Mesothelial cell of epicardium (in vitro differentiated cells): Measurements from ENCODE around the gene CDC42BPG. TPM values are rescaled to one million over a fixed set of nuclear protein-coding genes. Genes with fewer than 3 reads are reported as not detected.

Experiments used
- DNase-seq, 2 experiments: peaks; one replicate each; pipeline ENCODE4 v3.0.0; 2021; ENCODE audit warnings: low spot score in 2 of 2; ENCODE audit not compliant: unreplicated experiment in 2 of 2
- H3K27ac Mint-ChIP-seq: 2 replicates; pipeline ENCODE4 v1.8.0; 2021; ENCODE audit warnings: mixed read lengths
- H3K27me3 Mint-ChIP-seq: 2 replicates; pipeline ENCODE4 v1.8.0; 2021; ENCODE audit warnings: low read depth, mixed read lengths
- H3K36me3 Mint-ChIP-seq: 2 replicates; pipeline ENCODE4 v1.8.0; 2021; ENCODE audit warnings: mixed read lengths
- H3K4me1 Mint-ChIP-seq: 2 replicates; pipeline ENCODE4 v1.8.0; 2021; ENCODE audit warnings: mixed read lengths
- H3K4me3 Mint-ChIP-seq: 2 replicates; pipeline ENCODE4 v1.8.0; 2021; ENCODE audit warnings: mild to moderate bottlenecking, moderate library complexity, mixed read lengths
- H3K9me3 Mint-ChIP-seq: 2 replicates; pipeline ENCODE4 v1.8.0; 2021; ENCODE audit warnings: mixed read lengths
- CTCF ChIP-seq: fragments of 200-600 bp; sonication (generic); IDR thresholded peaks from one replicate; pipeline ENCODE4 v1.5.0; 2021; ENCODE audit warnings: antibody characterized with exemption; ENCODE audit not compliant: unreplicated experiment
- total RNA-seq: library from RNA; stranded (reverse); gene quantifications from 3 replicates; pipeline ENCODE4 v1.2.1, GENCODE V29; 2021

CDC42BPG gene
- total RNA-seq, 1 donor from 2014 or later: 30.1 TPM

GRCh38 chr11:64803846-64804345, 40.6 kb downstream of the CDC42BPG start:
- H3K27me3 Mint-ChIP-seq: no peaks in the 10 kb centered on the region
- no peaks in the 10 kb centered on the region for H3K9me3 Mint-ChIP-seq
- H3K4me3 Mint-ChIP-seq: peak overlapping the region; percentile 88
- H3K4me1 Mint-ChIP-seq: peaks cover 10% of the 10 kb centered on the region
- H3K36me3 Mint-ChIP-seq: peaks cover 13% of the 10 kb centered on the region
- H3K27ac Mint-ChIP-seq: peak overlapping the region; percentile 97
- DNase-seq: no peak
- no peak for TF ChIP-seq CTCF

DNA sequence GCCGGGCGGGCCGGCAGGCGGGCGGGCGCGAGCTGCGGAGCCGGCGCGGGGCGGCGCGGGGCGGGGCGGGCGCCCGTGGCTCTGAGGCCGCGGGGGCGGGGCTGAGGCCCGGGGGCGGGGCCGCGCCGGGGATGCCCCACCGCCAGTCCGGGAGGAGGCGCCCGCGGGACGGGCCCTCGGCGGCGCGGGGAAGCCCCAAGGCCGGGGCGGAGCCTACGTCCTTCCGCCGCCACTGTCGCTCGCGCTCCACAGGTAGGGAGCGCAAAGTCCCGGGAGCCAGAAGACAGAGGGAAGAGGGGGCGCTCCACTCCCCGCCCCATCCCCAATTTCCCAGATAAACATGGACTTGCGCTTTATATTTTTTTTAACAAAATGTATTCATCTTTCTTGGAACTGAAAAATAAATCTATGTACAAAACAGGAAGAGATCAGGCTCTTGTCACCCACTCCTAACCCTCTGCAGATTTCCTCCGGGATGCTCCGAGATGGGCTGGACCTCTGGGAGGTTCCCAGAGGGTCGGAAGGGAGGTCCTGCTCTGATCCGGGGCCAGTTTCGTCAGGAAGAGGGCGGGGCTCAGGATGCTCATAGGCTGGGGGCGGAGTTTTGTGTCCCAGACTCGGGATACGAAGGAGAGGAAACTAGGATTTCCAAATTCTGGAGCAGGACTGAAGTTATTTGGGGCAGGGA, 41.2 kb downstream of the CDC42BPG start, which contains the start of gene MAP4K2:
Gene MAP4K2 (minus strand): TSS at position 57 of the 688 bp plus-strand sequence. CDS start 65 bp downstream, outside the sequence.
- Mint-ChIP-seq H3K9me3 (no peaks in the 10 kb centered on the region), H3K27ac (peak within 1 kb of the TSS; percentile 97), H3K36me3 (peaks cover 13% of the 10 kb centered on the region), H3K4me1 (peaks cover 10% of the 10 kb centered on the region), H3K4me3 (peak within 1 kb of the TSS; percentile 88), H3K27me3 (no peaks in the 10 kb centered on the region)
- DNase-seq: peak; percentile 87 to 91
- no peak for TF ChIP-seq CTCF

DNA sequence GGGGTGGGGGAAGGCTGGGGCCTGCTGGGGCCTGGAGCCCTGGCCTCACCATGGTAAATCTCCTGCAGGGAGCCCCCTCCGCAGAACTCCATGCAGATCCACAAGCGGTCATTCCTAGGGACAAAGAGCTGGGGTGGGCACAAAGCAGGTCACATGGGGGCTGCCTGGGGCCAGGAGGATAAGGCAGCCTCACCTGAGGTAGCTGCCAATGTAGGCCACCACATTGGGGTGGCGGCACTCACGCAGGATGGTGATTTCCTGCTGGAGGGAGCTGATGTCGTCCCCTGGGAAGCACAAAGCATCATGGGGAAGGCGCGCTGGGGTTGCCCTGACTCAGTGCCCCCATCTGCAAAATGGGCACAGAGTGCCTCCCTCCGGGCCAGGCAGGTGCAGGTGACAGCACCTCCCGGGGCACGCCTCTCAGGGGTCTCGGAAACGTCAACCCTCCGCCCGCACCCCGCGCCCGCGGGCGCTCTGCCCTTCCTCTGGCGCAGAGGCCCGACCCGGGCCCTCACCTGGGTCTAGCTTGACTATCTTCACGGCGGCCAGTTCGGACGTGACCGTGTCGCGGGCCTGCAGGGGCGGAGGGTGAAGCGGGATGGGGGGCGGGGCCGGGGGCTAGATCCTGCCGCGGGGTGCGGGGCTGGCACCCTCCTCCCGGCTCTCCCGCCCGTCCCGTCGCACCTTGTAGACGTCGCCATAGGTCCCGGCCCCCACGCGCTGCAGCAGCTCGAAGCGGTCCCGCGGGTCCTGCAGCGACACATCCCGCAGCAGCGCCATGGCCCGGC, 41.9 kb downstream of the CDC42BPG start:
- Mint-ChIP-seq H3K27ac (no peak overlapping the region), H3K9me3 (no peaks in the 10 kb centered on the region), H3K4me3 (peak overlapping the region; percentile 65), H3K27me3 (no peaks in the 10 kb centered on the region), H3K4me1 (peaks cover 10% of the 10 kb centered on the region), H3K36me3 (peaks cover 13% of the 10 kb centered on the region)
- DNase-seq: no peak
- TF ChIP-seq CTCF: no peak

- Mint-ChIP-seq H3K4me3 (peak overlapping the region; percentile 65), H3K36me3 (peaks cover 10% of the 10 kb centered on the region), H3K27me3 (no peaks in the 10 kb centered on the region), H3K4me1 (peaks cover 10% of the 10 kb centered on the region), H3K9me3 (no peaks in the 10 kb centered on the region), H3K27ac (peak overlapping the region; percentile 53)
- no peak for DNase-seq
- no peak for TF ChIP-seq CTCF
These were observed 42.7 kb downstream of the CDC42BPG start for GRCh38 chr11:64801561-64802369.

GRCh38 chr11:64801158-64801464, 43.3 kb downstream of the CDC42BPG start:
- Mint-ChIP-seq H3K4me1 (peaks cover 10% of the 10 kb centered on the region), H3K27me3 (no peaks in the 10 kb centered on the region), H3K4me3 (peak overlapping the region; percentile 65), H3K9me3 (no peaks in the 10 kb centered on the region), H3K27ac (peak overlapping the region; percentile 53), H3K36me3 (peaks cover 6% of the 10 kb centered on the region)
- DNase-seq: no peak
- no peak for TF ChIP-seq CTCF
